ENCODE measurements around the gene CLEC5A.
"Not testable (repeated sequence)": the region's sequence is repeated elsewhere in the genome, so short reads cannot be mapped to it uniquely, and the experiment has no call there.

DNA sequence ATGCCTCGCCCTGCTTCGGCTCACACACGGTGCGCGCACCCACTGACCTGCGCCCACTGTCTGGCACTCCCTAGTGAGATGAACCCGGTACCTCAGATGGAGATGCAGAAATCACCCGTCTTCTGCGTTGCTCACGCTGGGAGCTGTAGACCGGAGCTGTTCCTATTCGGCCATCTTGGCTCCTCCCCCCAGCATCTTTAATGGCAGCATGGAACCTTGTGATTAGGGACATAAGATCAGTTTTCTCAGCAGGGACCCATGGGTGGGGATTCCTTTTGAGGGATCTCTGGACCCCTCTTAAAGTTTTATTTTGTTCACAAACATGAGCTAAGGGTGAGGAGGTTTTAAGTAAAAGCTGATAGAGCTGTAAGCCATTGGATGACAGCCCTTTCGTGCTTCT lies 39.2 kb upstream of the CLEC5A start:
- not testable (repeated sequence) for TF ChIP-seq CTCF (IDR thresholded peaks at IDR 0.05; ENCODE audit: insufficient read depth, low read depth, low read length); EZH2 (IDR thresholded peaks at IDR 0.05; ENCODE audit: insufficient read depth, low read length)

Measured in astrocyte (in vitro differentiated cells and primary cell).